GM23338 (cell line): ENCODE results near the gene NSF. TPM values are rescaled to one million over a fixed set of nuclear protein-coding genes. Genes with fewer than 3 reads are reported as not detected.

Experiments used
- ATAC-seq: fragments of 200-7000 bp; cut with Tn5 transposase; 3 replicates; pipeline ENCODE4 v1.9.1; 2020
- DNase-seq: peaks from one replicate; pipeline ENCODE4 v3.0.0-alpha.2; 2015; ENCODE audit warnings: low spot score
- H2AFZ ChIP-seq: fragments of 200-600 bp; sonication (generic); 2 replicates; pipeline ENCODE4 v1.8.0; 2016; ENCODE audit warnings: antibody characterized with exemption, mild to moderate bottlenecking, moderate library complexity
- H3F3A ChIP-seq: fragments of 200-600 bp; sonication (generic); replicated peaks from 2 replicates; pipeline ENCODE4 v1.8.0; 2017; ENCODE audit warnings: antibody characterized with exemption, mixed run types, low read depth
- H3K27ac ChIP-seq: fragments of 200-600 bp; sonication (generic); 2 replicates; pipeline ENCODE4 v1.6.1; 2016; ENCODE audit warnings: low read depth
- H3K27me3 ChIP-seq: fragments of 200-600 bp; sonication (generic); 2 replicates; pipeline ENCODE4 v1.8.0; 2016; ENCODE audit warnings: mild to moderate bottlenecking, mixed run types, moderate library complexity; ENCODE audit not compliant: insufficient read depth
- H3K36me3 ChIP-seq: fragments of 200-600 bp; sonication (generic); 2 replicates; pipeline ENCODE4 v1.8.0; 2016; ENCODE audit warnings: mild to moderate bottlenecking; ENCODE audit not compliant: insufficient read depth
- H3K4me1 ChIP-seq: fragments of 200-600 bp; sonication (generic); 2 replicates; pipeline ENCODE4 v1.8.0; 2016; ENCODE audit warnings: mild to moderate bottlenecking, moderate library complexity; ENCODE audit not compliant: insufficient read depth
- H3K4me2 ChIP-seq: fragments of 200-600 bp; sonication (generic); 2 replicates; pipeline ENCODE4 v1.7.1; 2017; ENCODE audit warnings: mixed run types
- H3K4me3 ChIP-seq: fragments of 200-600 bp; sonication (generic); 2 replicates; pipeline ENCODE4 v1.6.1; 2016; ENCODE audit warnings: mixed run types
- H3K79me2 ChIP-seq: fragments of 200-600 bp; sonication (generic); replicated peaks from 2 replicates; pipeline ENCODE4 v1.8.0; 2017; ENCODE audit warnings: mild to moderate bottlenecking; ENCODE audit not compliant: insufficient read depth
- H3K9me2 ChIP-seq: fragments of 200-600 bp; sonication (generic); 2 replicates; pipeline ENCODE4 v1.8.0; 2017; ENCODE audit not compliant: insufficient read depth
- H4K20me1 ChIP-seq: fragments of 200-600 bp; sonication (generic); replicated peaks from 2 replicates; pipeline ENCODE4 v1.8.0; 2017; ENCODE audit warnings: mild to moderate bottlenecking; ENCODE audit not compliant: insufficient read depth
- H3K27ac Mint-ChIP-seq: 2 replicates; pipeline ENCODE4 v1.8.0; 2020; ENCODE audit warnings: inconsistent platforms, mild to moderate bottlenecking, moderate library complexity, mixed read lengths
- H3K27me3 Mint-ChIP-seq: 3 replicates; pipeline ENCODE4 v1.8.0; 2022; ENCODE audit warnings: low read depth, mild to moderate bottlenecking, moderate library complexity, mixed read lengths, inconsistent platforms; ENCODE audit not compliant: insufficient read depth, poor library complexity
- H3K36me3 Mint-ChIP-seq: 3 replicates; pipeline ENCODE4 v1.8.0; 2021; ENCODE audit warnings: low read depth, mild to moderate bottlenecking, inconsistent platforms, moderate library complexity, mixed read lengths
- H3K4me1 Mint-ChIP-seq: 3 replicates; pipeline ENCODE4 v1.8.0; 2020; ENCODE audit warnings: mild to moderate bottlenecking, inconsistent platforms, mixed read lengths
- H3K4me3 Mint-ChIP-seq: 3 replicates; pipeline ENCODE4 v1.8.0; 2021; ENCODE audit warnings: moderate library complexity, mild to moderate bottlenecking, inconsistent platforms, mixed read lengths
- H3K9me3 Mint-ChIP-seq: 3 replicates; pipeline ENCODE4 v1.8.0; 2020; ENCODE audit warnings: moderate library complexity, mild to moderate bottlenecking, inconsistent platforms, mixed read lengths
- CREB1 ChIP-seq: fragments of 250-450 bp; sonication (Bioruptor Pico); IDR thresholded peaks from 2 replicates; pipeline ENCODE4 v1.5.0; 2020; ENCODE audit warnings: low read depth, mild to moderate bottlenecking, moderate library complexity
- EZH2 ChIP-seq: fragments of 200-600 bp; sonication (generic); IDR thresholded peaks from one replicate; pipeline ENCODE4 v1.8.0; 2017; ENCODE audit warnings: antibody characterized with exemption, mild to moderate bottlenecking, low read depth; ENCODE audit not compliant: unreplicated experiment
- EZH2phosphoT487 ChIP-seq: fragments of 200-600 bp; sonication (generic); IDR thresholded peaks from one replicate; pipeline ENCODE4 v1.8.1; 2018; ENCODE audit warnings: antibody characterized with exemption; ENCODE audit not compliant: unreplicated experiment
- JUNB ChIP-seq: IDR thresholded peaks from one replicate; pipeline ENCODE4 v1.6.1; 2016; ENCODE audit warnings: antibody characterized with exemption; ENCODE audit not compliant: unreplicated experiment
- NANOG ChIP-seq: IDR thresholded peaks from 2 replicates; pipeline ENCODE4 v1.6.1; 2016; ENCODE audit warnings: antibody characterized with exemption, borderline replicate concordance
- POLR2AphosphoS5 ChIP-seq: IDR thresholded peaks from 2 replicates; pipeline ENCODE4 v1.6.1; 2016; ENCODE audit warnings: antibody characterized with exemption, low read depth
- STAT1 ChIP-seq: IDR thresholded peaks from one replicate; pipeline ENCODE4 v1.6.1; 2016; ENCODE audit warnings: antibody characterized with exemption; ENCODE audit not compliant: unreplicated experiment
- ZNF114 ChIP-seq: fragments of 250-450 bp; sonication (Bioruptor Pico); IDR thresholded peaks from 2 replicates; pipeline ENCODE4 v1.5.0; 2020; ENCODE audit warnings: mild to moderate bottlenecking, moderate library complexity
- ZNF331 ChIP-seq: fragments of 250-450 bp; sonication (Bioruptor Pico); IDR thresholded peaks from 2 replicates; pipeline ENCODE4 v1.5.0; 2020; ENCODE audit warnings: low read depth, mild to moderate bottlenecking, moderate library complexity
- polyA plus RNA-seq: library from polyadenylated mRNA; unstranded; fragments of >200 nt; fragmentation: Nextera tagmentation; extraction: Ambion mirVana; gene quantifications from 2 replicates; pipeline ENCODE4 v1.2.1, GENCODE V29; 2016
- total RNA-seq: library from RNA; depleted of rRNA; stranded (reverse); fragments of >200 nt; shearing (Covaris generic); gene quantifications from 2 replicates; pipeline ENCODE4 v1.2.3, GENCODE V29; 2014
- TF ChIP-seq, protein P1 (sequence below), 2 experiments: fragments of 200-600 bp in 1 of 2; sonication (generic) in 1 of 2; conservative IDR thresholded peaks; 2 replicates each; pipeline versions ENCODE4 v1.5.1 to v1.6.1; 2016 to 2017; ENCODE audit warnings: antibody characterized with exemption in 2 of 2, low read depth in 2 of 2, mild to moderate bottlenecking in 2 of 2, moderate library complexity in 1 of 2
- TF ChIP-seq, protein P2 (sequence below): IDR thresholded peaks from 2 replicates; pipeline ENCODE4 v1.6.1; 2016; ENCODE audit warnings: antibody characterized with exemption
- TF ChIP-seq, protein P3 (sequence below): fragments of 250-450 bp; sonication (Bioruptor Pico); IDR thresholded peaks from 2 replicates; pipeline ENCODE4 v1.5.0; 2020; ENCODE audit warnings: mild to moderate bottlenecking, moderate library complexity

Gene NSF
- total and polyA plus RNA-seq, 2 experiments from 2014 or later: 12.5 to 26.5 TPM

DNA sequence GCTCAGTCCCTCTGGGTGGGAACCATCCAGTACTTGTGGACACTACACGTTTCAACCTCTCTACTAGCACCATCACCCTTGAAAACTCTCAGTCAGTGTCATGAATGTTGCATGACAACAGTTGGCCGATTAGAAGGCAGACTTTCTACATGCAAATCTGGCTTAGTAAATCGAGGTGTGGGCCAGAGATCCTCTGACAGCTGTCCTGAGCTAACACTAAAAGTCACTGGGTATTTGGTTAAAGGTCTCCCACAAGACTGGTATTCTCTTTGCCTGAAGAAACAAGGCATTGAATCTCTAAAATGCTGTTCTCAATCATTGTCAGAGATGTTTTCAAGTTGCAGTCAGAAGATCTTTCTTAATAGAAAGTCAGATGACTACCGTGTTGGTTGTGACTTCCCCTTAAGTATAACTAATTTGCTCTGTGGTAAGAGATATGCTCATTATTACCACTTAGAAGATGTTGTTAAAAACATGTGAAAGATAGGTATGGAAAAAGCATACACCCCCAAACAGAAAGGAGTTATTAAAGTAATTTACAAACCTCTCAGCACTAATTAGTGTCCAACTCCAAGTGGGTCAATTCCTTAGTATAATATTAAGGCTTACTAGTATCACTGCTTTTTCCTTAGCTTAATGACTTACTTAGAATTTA is 165.7 kb downstream of the NSF start:
- no peaks in the 10 kb centered on the region for H3K27me3 Mint-ChIP-seq
- H3K27ac Mint-ChIP-seq: no peak overlapping the region
- no peaks in the 10 kb centered on the region for H3F3A ChIP-seq
- TF ChIP-seq EZH2phosphoT487: no peak
- no peak overlapping the region for H3K4me2 ChIP-seq
- no peak overlapping the region for H3K4me3 ChIP-seq
- H3K36me3 Mint-ChIP-seq: no peaks in the 10 kb centered on the region
- H2AFZ ChIP-seq: no peak overlapping the region
- no peaks in the 10 kb centered on the region for H3K9me2 ChIP-seq
- H3K4me1 ChIP-seq: no peaks in the 10 kb centered on the region
- H3K79me2 ChIP-seq: no peaks in the 10 kb centered on the region
- H3K9me3 Mint-ChIP-seq: no peaks in the 10 kb centered on the region
- no peaks in the 10 kb centered on the region for H3K27me3 ChIP-seq
- H3K27ac ChIP-seq: no peak overlapping the region
- ATAC-seq (no peak), DNase-seq (no peak)
- no peaks in the 10 kb centered on the region; the same call in 1 of the 2 replicates for H4K20me1 ChIP-seq
- no peak overlapping the region for H3K4me3 Mint-ChIP-seq
- H3K4me1 Mint-ChIP-seq: no peaks in the 10 kb centered on the region
- H3K36me3 ChIP-seq: no peaks in the 10 kb centered on the region

DNA sequence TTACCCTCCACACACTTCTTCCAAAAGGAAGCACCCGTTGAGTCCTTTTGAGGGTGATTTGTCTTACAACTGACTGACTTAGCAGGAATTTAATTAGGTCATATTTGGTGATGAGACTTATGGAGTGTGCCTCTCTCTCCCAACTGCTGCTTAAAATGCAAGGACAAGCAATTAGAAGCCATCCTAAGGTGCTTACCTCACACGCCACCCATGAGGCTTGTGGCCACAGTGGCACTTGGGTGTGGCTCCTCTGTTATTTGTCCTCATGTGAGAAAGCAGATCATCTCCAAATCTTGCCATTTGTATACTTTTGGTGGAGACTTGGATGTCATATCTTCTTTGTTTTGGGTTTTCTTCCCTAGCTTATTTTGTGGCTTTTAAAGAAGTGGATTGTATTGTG is 166.4 kb downstream of the NSF start:
- H3K36me3 Mint-ChIP-seq: no peaks in the 10 kb centered on the region
- no peaks in the 10 kb centered on the region for H3K36me3 ChIP-seq
- ATAC-seq: no peak
- H3K9me2 ChIP-seq: no peaks in the 10 kb centered on the region
- no peak overlapping the region for H3K27ac ChIP-seq
- H3K4me1 Mint-ChIP-seq: no peaks in the 10 kb centered on the region
- no peak for DNase-seq
- no peaks in the 10 kb centered on the region for H3K9me3 Mint-ChIP-seq
- H3K4me1 ChIP-seq: no peaks in the 10 kb centered on the region
- H3K27me3 Mint-ChIP-seq: no peaks in the 10 kb centered on the region
- no peaks in the 10 kb centered on the region for H3F3A ChIP-seq
- no peaks in the 10 kb centered on the region for H3K79me2 ChIP-seq
- H2AFZ ChIP-seq: no peak overlapping the region
- no peak overlapping the region for H3K4me3 Mint-ChIP-seq
- no peaks in the 10 kb centered on the region; the same call in 1 of the 2 replicates for H4K20me1 ChIP-seq
- H3K27ac Mint-ChIP-seq: no peak overlapping the region
- H3K4me2 ChIP-seq: no peak overlapping the region
- H3K27me3 ChIP-seq: no peaks in the 10 kb centered on the region
- H3K4me3 ChIP-seq: no peak overlapping the region
- TF ChIP-seq EZH2 (no peak), POLR2AphosphoS5 (no peak), ZNF114 (CRISPR knock-in tag) (no peak), NANOG (no peak), EZH2phosphoT487 (no peak), CREB1 (CRISPR knock-in tag) (no peak), STAT1 (no peak), JUNB (no peak), ZNF331 (CRISPR knock-in tag) (no peak)
- TF ChIP-seq, protein P1, sequence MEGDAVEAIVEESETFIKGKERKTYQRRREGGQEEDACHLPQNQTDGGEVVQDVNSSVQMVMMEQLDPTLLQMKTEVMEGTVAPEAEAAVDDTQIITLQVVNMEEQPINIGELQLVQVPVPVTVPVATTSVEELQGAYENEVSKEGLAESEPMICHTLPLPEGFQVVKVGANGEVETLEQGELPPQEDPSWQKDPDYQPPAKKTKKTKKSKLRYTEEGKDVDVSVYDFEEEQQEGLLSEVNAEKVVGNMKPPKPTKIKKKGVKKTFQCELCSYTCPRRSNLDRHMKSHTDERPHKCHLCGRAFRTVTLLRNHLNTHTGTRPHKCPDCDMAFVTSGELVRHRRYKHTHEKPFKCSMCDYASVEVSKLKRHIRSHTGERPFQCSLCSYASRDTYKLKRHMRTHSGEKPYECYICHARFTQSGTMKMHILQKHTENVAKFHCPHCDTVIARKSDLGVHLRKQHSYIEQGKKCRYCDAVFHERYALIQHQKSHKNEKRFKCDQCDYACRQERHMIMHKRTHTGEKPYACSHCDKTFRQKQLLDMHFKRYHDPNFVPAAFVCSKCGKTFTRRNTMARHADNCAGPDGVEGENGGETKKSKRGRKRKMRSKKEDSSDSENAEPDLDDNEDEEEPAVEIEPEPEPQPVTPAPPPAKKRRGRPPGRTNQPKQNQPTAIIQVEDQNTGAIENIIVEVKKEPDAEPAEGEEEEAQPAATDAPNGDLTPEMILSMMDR (conservative IDR thresholded peaks at IDR 0.05; ENCODE audit: low read depth in 2 of 2): no peak
- TF ChIP-seq, protein P2, sequence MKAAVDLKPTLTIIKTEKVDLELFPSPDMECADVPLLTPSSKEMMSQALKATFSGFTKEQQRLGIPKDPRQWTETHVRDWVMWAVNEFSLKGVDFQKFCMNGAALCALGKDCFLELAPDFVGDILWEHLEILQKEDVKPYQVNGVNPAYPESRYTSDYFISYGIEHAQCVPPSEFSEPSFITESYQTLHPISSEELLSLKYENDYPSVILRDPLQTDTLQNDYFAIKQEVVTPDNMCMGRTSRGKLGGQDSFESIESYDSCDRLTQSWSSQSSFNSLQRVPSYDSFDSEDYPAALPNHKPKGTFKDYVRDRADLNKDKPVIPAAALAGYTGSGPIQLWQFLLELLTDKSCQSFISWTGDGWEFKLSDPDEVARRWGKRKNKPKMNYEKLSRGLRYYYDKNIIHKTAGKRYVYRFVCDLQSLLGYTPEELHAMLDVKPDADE: no peak
- TF ChIP-seq, protein P3, sequence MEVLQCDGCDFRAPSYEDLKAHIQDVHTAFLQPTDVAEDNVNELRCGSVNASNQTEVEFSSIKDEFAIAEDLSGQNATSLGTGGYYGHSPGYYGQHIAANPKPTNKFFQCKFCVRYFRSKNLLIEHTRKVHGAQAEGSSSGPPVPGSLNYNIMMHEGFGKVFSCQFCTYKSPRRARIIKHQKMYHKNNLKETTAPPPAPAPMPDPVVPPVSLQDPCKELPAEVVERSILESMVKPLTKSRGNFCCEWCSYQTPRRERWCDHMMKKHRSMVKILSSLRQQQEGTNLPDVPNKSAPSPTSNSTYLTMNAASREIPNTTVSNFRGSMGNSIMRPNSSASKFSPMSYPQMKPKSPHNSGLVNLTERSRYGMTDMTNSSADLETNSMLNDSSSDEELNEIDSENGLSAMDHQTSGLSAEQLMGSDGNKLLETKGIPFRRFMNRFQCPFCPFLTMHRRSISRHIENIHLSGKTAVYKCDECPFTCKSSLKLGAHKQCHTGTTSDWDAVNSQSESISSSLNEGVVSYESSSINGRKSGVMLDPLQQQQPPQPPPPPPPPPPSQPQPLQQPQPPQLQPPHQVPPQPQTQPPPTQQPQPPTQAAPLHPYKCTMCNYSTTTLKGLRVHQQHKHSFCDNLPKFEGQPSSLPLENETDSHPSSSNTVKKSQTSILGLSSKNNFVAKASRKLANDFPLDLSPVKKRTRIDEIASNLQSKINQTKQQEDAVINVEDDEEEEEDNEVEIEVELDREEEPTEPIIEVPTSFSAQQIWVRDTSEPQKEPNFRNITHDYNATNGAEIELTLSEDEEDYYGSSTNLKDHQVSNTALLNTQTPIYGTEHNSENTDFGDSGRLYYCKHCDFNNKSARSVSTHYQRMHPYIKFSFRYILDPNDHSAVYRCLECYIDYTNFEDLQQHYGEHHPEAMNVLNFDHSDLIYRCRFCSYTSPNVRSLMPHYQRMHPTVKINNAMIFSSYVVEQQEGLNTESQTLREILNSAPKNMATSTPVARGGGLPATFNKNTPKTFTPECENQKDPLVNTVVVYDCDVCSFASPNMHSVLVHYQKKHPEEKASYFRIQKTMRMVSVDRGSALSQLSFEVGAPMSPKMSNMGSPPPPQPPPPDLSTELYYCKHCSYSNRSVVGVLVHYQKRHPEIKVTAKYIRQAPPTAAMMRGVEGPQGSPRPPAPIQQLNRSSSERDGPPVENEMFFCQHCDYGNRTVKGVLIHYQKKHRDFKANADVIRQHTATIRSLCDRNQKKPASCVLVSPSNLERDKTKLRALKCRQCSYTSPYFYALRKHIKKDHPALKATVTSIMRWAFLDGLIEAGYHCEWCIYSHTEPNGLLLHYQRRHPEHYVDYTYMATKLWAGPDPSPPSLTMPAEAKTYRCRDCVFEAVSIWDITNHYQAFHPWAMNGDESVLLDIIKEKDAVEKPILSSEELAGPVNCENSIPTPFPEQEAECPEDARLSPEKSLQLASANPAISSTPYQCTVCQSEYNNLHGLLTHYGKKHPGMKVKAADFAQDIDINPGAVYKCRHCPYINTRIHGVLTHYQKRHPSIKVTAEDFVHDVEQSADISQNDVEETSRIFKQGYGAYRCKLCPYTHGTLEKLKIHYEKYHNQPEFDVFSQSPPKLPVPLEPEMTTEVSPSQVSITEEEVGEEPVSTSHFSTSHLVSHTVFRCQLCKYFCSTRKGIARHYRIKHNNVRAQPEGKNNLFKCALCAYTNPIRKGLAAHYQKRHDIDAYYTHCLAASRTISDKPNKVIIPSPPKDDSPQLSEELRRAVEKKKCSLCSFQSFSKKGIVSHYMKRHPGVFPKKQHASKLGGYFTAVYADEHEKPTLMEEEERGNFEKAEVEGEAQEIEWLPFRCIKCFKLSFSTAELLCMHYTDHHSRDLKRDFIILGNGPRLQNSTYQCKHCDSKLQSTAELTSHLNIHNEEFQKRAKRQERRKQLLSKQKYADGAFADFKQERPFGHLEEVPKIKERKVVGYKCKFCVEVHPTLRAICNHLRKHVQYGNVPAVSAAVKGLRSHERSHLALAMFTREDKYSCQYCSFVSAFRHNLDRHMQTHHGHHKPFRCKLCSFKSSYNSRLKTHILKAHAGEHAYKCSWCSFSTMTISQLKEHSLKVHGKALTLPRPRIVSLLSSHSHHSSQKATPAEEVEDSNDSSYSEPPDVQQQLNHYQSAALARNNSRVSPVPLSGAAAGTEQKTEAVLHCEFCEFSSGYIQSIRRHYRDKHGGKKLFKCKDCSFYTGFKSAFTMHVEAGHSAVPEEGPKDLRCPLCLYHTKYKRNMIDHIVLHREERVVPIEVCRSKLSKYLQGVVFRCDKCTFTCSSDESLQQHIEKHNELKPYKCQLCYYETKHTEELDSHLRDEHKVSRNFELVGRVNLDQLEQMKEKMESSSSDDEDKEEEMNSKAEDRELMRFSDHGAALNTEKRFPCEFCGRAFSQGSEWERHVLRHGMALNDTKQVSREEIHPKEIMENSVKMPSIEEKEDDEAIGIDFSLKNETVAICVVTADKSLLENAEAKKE (CRISPR knock-in tag): no peak
